GM18499 (cell line): ENCODE data around the gene DRC7.

Source experiments
- ATAC-seq: cut with Tn5 transposase; IDR thresholded peaks from one replicate; pipeline ENCODE4 v1.9.1; 2021; ENCODE audit warnings: moderate number of reproducible peaks; ENCODE audit not compliant: insufficient read depth, unreplicated experiment

DRC7 gene

DNA sequence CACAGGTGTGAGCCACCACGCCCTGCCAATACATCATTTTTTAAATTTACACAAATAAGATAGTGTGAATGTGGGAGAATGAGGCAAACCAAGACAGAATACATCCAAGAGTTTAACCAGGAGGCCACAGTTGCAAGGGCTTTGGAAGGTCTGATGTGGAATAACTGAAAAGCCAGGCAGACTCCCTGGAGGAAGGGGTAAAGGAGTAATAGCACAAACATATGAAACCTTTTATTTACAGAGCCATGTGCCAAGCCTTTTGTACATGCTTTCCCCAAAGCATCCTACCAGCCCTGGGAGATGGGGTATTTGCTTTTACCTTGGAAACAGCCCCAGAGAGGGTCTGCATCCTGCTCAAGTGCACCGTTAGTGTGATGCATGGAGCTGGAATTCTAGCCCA lies 21.8 kb upstream of the DRC7 start:
- ATAC-seq: no peak

- no peak for ATAC-seq
Measured at GRCh38 chr16:57675741-57676551, 18.7 kb upstream of the DRC7 start.

GRCh38 chr16:57676553-57677085 lies 18.0 kb upstream of the DRC7 start:
- no peak for ATAC-seq

DNA sequence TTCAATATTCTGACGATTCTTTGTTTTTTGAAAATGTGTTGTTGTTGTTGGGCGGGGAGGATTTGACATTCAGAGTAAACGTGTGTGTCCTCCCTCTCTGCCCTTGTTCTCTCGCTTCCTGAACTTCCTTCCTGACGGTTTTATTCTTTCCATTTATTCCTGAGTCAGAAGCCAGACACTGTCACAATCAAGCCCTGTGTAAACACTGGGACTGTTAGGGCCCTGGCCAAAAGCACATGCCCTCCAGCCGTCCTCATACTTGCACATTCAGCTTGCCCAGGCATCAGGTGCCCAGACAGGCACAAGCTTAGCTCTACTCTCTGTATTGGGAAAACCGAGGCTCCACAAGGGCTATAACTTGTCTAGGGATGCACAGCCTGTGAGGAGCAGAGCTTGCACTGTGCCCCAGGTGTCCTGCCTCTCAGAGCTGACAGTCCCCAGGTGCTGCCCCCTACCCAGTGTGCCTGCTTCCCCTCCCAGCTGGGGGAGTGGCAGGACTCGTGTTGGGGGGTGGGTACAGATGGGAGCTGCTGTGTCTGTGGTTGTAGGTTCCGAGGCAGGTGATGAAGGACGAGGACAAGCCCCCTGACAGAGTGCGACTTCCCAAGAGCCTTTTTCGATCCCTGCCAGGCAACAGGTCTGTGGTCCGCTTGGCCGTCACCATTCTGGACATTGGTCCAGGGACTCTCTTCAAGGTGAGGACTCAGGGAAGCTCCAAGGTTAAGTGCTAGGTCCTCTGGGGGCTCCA lies 16.8 kb upstream of the DRC7 start:
- ATAC-seq: no peak

GRCh38 chr16:57679016-57679415 lies 15.6 kb upstream of the DRC7 start:
- no peak for ATAC-seq

GRCh38 chr16:57679767-57680482 lies 14.7 kb upstream of the DRC7 start:
- no peak for ATAC-seq

- ATAC-seq: no peak
Measured at GRCh38 chr16:57680842-57681375, 13.7 kb upstream of the DRC7 start.

DNA sequence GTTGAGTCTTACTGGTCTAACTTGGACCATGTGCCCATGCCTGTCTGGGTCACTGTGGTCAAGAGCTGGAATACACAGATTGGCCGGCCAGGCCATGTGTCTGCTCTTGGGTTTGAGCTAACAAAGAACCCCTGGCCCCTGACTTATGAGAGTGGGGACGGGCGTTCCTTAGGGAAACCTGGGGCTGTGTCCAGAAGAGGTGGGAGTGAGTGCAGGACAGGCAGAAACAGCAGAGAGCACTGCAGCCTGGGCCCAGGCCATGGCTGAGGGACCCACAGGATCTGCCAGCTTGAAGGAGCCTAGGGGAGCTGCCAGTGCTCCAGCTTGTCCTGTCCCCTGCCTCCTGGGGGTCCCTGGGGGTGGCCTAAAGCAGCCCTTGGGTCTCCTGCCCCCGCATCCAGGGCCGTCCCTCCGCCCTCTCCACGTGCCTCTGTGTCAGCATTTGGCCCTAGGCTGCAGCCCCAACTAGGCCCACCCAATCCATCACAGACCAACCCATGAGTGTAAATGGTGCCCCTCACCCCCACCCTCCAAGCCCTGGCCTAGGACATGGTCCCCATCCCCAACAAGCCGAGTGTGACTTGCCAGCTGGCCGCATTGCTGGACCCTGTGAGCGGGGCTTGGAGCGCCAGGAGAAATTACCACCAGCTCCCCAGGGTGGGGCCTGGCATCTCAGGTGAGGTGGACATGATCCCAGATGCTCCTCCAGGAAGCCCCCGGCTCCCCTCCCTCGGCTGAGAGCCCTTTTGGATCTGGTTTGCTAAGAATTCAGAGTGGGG lies 12.5 kb upstream of the DRC7 start:
- no peak for ATAC-seq

DNA sequence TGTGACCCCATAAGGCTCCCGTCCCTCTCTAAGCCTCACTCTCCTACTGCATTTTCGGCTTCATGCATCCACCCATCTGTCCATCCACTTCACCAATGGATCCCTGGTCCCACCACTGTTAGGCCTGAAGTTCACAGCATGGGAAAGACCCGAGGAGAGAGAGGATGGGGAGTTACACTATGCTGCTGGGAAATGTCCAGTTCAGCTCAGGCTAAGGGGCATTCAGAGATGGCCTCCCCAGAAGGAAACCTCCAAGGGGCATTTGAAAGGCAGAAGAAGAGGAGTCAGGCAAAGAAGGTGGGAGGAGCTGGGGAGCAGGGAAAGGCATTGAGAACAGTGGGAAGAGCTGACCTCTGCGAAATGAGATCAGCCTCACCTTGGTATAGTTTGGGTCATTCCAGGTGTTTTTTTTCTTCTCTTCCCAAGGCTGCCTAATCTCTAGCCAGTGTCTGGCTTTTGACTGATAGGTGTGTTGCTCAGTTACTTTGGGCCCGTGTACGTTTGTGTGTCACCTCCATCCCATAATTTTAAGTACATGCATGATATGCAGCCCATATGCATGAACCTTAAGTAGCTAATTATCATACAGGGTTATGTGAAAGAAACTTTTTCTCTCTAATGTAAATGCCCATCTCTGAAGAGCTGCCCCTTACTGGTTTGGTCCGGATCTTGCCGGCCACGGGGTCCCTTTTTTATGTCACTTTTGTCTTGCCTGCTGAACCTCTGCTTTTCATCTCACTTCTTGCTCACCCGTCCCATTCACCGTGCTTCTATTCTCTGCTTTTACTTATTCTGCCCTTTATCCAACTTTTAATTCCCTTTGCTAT lies 11.6 kb upstream of the DRC7 start:
- no peak for ATAC-seq

DNA sequence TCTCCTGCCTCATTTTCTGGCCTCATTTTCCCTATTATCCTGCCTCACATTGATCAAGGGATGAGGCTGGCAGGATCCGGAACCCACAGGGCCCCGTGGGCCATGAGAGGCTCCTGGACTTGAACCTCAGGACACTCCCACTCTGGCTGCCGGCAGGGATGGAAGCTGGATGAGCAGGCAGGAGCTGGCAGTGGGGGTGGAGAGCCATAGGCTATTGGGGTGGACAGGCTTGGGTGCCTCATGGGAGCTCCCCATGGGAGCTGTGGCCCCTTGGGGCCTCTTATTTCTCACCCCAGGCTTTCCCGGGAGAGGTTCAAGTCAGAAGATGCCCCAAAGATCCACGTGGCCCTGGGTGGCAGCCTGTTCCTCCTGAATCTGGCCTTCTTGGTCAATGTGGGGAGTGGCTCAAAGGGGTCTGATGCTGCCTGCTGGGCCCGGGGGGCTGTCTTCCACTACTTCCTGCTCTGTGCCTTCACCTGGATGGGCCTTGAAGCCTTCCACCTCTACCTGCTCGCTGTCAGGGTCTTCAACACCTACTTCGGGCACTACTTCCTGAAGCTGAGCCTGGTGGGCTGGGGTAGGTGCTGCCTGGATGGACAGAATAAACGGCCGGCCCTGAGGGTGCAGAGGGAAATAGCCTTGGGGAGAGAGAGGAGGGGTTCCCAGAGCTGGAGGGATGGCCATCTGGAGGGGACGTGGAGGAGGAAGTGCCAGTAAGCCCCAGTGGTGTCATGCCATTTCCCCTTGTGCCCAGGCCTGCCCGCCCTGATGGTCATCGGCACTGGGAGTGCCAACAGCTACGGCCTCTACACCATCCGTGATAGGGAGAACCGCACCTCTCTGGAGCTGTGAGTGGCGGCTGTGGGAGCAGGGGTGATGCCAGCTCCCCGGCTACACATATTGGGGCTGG lies 10.7 kb upstream of the DRC7 start:
- no peak for ATAC-seq

- ATAC-seq: no peak
Measured at GRCh38 chr16:57684626-57685358, 9.8 kb upstream of the DRC7 start.

DNA sequence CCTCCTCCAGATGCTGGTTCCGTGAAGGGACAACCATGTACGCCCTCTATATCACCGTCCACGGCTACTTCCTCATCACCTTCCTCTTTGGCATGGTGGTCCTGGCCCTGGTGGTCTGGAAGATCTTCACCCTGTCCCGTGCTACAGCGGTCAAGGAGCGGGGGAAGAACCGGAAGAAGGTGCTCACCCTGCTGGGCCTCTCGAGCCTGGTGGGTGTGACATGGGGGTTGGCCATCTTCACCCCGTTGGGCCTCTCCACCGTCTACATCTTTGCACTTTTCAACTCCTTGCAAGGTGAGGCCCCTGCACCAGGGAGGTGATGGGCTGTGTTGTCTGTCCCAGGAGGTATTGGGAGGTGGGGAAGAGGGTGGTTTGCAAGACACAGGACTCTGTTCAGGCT lies 9.0 kb upstream of the DRC7 start:
- ATAC-seq: no peak

DNA sequence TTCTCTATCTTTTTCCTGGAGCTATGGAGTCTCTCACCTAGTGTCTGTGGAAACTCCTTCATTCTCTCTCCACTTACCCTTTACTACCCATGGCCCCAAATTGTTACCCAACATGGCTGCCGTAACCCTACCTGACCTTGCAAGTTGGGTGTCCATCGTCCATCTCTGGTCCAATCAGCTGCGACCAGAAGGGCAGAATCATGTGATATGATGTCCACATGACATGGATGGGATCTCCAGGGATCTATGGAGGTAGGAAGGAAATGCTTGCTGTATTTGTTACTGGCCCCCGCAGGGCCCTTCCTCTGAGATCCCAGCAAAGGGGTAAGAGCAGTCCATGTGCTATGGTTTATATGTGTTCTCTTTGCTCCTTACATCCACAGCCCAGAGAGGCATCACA lies 8.0 kb upstream of the DRC7 start:
- ATAC-seq: no peak

DNA sequence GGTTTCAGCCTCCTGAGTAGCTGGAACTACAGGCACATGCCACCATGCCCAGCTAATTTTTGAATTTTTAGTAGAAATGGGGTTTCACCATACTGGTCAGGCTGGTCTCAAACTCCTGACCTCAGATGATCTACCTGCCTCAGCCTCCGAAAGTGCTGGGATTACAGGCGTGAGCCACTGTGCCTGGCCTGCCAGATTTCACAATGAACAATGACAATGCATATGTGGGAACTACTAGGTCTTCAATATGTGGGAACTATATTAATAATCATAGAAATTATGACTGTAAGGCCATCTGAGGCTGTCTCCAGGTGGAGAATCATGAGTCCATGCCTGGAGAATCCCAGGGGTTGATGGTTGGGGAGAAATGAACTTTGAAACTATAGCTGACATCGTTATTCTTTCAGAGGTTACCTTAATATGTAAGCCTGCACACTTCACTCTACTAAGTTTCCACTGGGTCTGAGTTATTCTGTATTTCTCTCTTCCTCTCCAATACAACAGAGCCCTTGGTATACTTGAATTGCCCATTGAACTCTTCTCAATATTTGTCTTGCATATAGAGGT lies 7.2 kb upstream of the DRC7 start:
- no peak for ATAC-seq

DNA sequence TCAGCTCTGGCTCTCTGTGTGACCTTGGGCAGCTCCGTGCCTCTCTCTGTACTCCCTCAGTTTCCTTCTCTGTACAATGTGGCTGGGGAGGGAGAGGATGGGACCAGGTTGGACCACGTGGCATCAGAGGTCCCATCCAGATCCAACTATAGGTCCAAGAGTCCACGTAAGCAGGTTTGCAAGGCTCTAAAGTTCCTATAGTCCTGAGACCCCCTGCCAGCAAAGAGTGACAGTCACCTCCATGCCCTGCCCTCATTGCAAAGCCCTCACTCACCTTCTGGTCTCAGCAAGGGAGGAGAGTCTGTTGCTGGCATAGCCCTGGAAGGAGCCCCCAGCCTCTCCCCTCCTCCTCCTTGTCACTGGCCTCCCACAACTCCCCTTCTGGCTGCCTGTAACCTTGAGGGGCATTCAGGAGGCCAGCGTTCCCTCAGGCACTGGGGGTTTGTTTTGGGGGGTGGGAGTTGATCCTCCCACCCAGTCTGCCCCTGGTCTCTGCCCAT lies 6.1 kb upstream of the DRC7 start:
- ATAC-seq: no peak

- ATAC-seq: no peak
Measured at GRCh38 chr16:57688987-57689761, 5.4 kb upstream of the DRC7 start.
